LNCaP clone FGC (cell line): ENCODE measurements around the gene TMEM43.

ENCODE experiments used
- DNase-seq: peaks from one replicate; pipeline ENCODE4 v3.0.0-alpha.2; 2011; ENCODE audit warnings: low read depth
- H3K4me3 ChIP-seq: 2 replicates; pipeline ENCODE4 v1.5.1; 2011; ENCODE audit warnings: mild to moderate bottlenecking, low read depth, low read length, control low read depth
- CTCF ChIP-seq: IDR thresholded peaks from 2 replicates; pipeline ENCODE4 v1.5.1; 2012; ENCODE audit warnings: mild to moderate bottlenecking; ENCODE audit not compliant: control insufficient read depth, insufficient read depth; ENCODE audit errors: extremely low read depth

TMEM43 gene

DNA sequence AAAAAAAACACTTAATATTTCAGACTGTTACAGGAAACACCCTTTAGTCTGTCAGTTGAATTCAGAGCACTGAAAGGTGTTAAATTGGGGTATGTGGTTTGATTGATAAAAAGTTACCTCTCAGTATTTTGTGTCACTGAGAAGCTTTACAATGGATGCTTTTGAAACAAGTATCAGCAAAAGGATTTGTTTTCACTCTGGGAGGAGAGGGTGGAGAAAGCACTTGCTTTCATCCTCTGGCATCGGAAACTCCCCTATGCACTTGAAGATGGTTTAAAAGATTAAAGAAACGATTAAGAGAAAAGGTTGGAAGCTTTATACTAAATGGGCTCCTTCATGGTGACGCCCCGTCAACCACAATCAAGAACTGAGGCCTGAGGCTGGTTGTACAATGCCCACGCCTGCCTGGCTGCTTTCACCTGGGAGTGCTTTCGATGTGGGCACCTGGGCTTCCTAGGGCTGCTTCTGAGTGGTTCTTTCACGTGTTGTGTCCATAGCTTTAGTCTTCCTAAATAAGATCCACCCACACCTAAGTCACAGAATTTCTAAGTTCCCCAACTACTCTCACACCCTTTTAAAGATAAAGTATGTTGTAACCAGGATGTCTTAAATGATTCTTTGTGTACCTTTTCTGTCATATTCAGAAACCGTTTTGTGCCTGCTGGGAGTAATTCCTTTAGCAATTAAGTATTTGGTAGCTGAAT lies 17.9 kb downstream of the TMEM43 start:
- no peak overlapping the region for H3K4me3 ChIP-seq
- TF ChIP-seq CTCF, result no peak
- DNase-seq, result no peak

DNA sequence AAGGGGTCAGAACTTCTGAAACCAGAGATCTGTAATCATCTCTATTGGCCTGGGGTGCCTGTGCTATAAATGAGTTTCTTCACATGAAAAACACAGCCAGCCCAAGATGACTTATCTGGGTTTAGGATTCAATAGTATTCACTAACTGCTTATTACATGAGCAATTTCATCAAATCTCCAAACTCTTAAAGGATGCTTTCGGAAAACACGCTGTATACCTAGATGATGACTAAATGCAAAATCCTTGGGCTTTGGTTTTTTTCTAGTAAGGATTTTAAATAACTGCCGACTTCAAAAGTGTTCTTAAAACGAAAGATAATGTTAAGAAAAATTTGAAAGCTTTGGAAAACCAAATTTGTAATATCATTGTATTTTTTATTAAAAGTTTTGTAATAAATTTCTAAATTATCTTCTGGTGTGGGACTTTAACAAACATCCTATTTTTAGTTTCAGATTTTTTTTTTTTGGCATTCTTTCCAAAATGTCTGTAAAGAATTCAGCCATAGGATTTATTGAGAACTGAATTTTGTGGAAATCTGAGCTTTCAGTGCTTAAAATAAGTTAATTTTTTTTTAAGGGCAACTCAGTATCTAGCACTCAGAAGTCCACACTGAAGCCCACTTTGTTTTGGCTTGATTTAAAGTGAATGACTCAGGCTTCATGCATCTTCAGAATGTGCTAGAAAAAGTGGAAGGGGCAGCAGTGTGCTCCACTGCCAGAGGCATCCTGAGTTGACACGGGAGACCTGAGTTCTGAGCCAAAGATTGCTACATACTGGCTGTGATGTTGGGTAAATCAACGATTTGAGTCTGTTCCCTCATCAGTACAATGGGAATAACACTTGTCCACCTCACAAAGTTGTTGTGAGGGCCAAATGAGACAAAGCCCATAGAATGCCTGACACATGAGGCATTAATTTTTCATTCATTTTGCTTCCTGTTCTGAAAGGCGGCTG lies 18.7 kb downstream of the TMEM43 start:
- H3K4me3 ChIP-seq, result no peak overlapping the region
- no peak for TF ChIP-seq CTCF
- no peak for DNase-seq

DNA sequence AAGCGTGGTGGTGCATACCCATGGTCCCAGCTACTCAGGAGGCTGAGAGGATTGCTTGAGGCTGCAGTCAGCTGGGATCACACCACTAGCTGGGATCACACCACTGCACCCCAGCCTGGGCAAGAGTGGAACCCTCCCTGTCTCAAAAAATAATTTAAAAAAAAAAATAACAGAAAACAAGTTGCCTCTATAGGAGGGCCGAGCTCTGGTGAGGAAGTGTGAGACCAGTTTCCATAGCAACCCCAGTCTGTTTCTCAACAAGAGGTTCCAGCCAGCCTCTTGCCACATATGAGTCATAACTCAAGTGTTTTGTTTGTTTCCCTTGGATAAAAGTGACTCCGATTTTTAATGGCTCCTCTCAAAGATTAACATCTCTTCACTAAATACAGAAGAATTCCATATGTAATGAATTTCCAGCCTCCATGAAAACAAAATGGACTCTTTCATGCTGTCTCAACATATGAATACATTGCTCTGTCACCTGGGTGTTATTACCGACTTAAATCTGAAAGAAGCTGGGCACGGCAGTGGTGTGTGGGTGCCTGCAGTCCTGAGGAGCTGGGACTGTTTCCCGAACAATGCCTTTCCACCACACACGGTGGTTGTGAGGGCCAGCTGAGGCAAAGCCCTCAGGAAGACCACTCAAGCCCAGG lies 19.7 kb downstream of the TMEM43 start:
- peak; percentile 87 for DNase-seq
- no peak for TF ChIP-seq CTCF
- peak overlapping the region; percentile 15; the same call in 1 of the 2 replicates for H3K4me3 ChIP-seq

- DNase-seq, result no peak
- no peak overlapping the region for H3K4me3 ChIP-seq
- TF ChIP-seq CTCF, result no peak
Measured at GRCh38 chr3:14145236-14145635, 20.4 kb downstream of the TMEM43 start.

- no peak for DNase-seq
- no peak overlapping the region for H3K4me3 ChIP-seq
Measured at GRCh38 chr3:14145670-14146380, 21.0 kb downstream of the TMEM43 start.

More at GRCh38 chr3:14145670-14146380, 21.0 kb downstream of the TMEM43 start:
- TF ChIP-seq CTCF, result no peak
